Measurements from ENCODE around the gene SDK2. TPM values are rescaled to one million over a fixed set of nuclear protein-coding genes. Genes with fewer than 3 reads are reported as not detected.

Gene SDK2
- polyA plus RNA-seq, 2 donors = 0.29 to 0.55 TPM

DNA sequence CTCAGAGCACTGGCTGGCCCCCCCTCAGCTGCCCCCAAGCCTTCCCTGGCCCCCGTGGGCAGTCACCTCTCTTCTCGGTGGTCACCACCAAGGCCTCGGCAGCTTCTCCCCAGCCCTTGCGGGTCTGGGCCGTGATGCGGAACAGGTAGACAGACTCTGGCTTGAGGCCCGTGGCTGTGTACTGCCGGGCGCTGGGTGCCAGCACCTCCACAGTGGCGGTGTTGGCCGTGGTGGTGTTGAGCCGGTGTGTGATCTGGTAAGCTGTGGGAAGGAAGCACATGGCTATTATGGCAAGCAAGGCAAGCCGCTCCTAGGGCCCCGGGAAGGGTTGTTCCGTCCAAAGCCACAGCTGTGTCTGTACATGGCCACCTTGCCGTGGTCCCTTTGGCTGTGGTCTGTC is 254.0 kb downstream of the SDK2 start:
- H3K27me3 ChIP-seq (ENCODE audit: control insufficient read depth in 1 of 2, insufficient read depth in 2 of 2, low read length in 2 of 2) = no peaks in the 10 kb centered on the region
- H3K4me3 ChIP-seq (ENCODE audit: low read depth in 1 of 2, low read length in 2 of 2) = no peak overlapping the region
- H3K9me3 ChIP-seq (ENCODE audit: control insufficient read depth in 2 of 2, insufficient read depth in 1 of 2, low read depth in 1 of 2, low read length in 1 of 2) = no peaks in the 10 kb centered on the region
- no peaks in the 10 kb centered on the region for H3K36me3 ChIP-seq (ENCODE audit: control insufficient read depth in 2 of 2, insufficient read depth in 2 of 2, low read length in 1 of 2)
- H3K27ac ChIP-seq (ENCODE audit: low read depth in 2 of 2, low read length in 1 of 2) = no peak overlapping the region
- 96 to 98% methylated on average over 16 of the region's 16 CpGs for WGBS, 2 donors
- H3K4me1 ChIP-seq (ENCODE audit: control insufficient read depth in 2 of 2, insufficient read depth in 2 of 2, low read length in 1 of 2) = no peaks in the 10 kb centered on the region

DNA sequence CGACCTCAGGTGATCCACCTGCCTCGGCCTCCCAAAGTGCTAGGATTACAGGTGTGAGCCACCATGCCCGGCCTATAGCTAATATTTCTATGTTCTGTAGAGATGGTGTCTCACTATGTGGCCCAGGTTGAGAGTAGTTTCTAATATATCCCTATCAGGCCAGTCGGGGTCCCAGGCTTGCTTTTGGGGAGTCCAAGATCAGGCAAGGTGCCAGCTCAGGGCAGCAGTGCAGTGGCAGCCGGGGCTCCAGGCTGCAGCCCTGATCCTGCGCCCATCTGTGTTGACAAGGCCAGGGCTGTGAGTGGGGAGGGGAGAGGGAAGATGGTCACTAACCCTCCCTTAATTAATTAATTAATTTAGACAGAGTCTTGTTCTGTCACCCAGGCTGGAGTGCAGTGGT is 254.8 kb downstream of the SDK2 start:
- no peaks in the 10 kb centered on the region for H3K36me3 ChIP-seq (ENCODE audit: control insufficient read depth in 2 of 2, insufficient read depth in 2 of 2, low read length in 1 of 2)
- 91 to 96% methylated on average over 6 of the region's 6 CpGs for WGBS, 2 donors
- no peaks in the 10 kb centered on the region for H3K4me1 ChIP-seq (ENCODE audit: control insufficient read depth in 2 of 2, insufficient read depth in 2 of 2, low read length in 1 of 2)
- H3K4me3 ChIP-seq (ENCODE audit: low read depth in 1 of 2, low read length in 2 of 2) = no peak overlapping the region
- H3K9me3 ChIP-seq (ENCODE audit: control insufficient read depth in 2 of 2, insufficient read depth in 1 of 2, low read depth in 1 of 2, low read length in 1 of 2) = no peaks in the 10 kb centered on the region
- no peaks in the 10 kb centered on the region for H3K27me3 ChIP-seq (ENCODE audit: control insufficient read depth in 1 of 2, insufficient read depth in 2 of 2, low read length in 2 of 2)
- no peak overlapping the region for H3K27ac ChIP-seq (ENCODE audit: low read depth in 2 of 2, low read length in 1 of 2)

DNA sequence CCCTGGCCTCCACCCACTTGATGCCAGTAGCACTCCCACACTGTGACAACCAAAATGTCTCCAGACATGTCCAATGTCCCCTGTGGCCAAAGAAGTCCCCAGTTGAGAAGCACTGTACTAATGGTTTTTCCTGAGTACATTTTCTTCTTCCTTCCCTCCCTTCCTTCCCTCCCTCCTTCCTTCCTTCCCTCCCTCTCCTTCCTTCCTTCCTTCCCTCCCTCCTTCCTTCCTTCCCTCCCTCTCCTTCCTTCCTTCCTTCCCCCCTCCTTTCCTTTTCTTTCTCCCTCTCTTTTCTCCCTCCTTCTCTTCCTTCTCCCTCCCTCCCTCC is 255.7 kb downstream of the SDK2 start:
- Histone ChIP-seq H3K27me3 (ENCODE audit: control insufficient read depth in 1 of 2, insufficient read depth in 2 of 2, low read length in 2 of 2) (no peaks in the 10 kb centered on the region), H3K27ac (ENCODE audit: low read depth in 2 of 2, low read length in 1 of 2) (no peak overlapping the region), H3K4me1 (ENCODE audit: control insufficient read depth in 2 of 2, insufficient read depth in 2 of 2, low read length in 1 of 2) (no peaks in the 10 kb centered on the region), H3K36me3 (ENCODE audit: control insufficient read depth in 2 of 2, insufficient read depth in 2 of 2, low read length in 1 of 2) (no peaks in the 10 kb centered on the region), H3K4me3 (ENCODE audit: low read depth in 1 of 2, low read length in 2 of 2) (no peak overlapping the region), H3K9me3 (ENCODE audit: control insufficient read depth in 2 of 2, insufficient read depth in 1 of 2, low read depth in 1 of 2, low read length in 1 of 2) (no peaks in the 10 kb centered on the region)

DNA sequence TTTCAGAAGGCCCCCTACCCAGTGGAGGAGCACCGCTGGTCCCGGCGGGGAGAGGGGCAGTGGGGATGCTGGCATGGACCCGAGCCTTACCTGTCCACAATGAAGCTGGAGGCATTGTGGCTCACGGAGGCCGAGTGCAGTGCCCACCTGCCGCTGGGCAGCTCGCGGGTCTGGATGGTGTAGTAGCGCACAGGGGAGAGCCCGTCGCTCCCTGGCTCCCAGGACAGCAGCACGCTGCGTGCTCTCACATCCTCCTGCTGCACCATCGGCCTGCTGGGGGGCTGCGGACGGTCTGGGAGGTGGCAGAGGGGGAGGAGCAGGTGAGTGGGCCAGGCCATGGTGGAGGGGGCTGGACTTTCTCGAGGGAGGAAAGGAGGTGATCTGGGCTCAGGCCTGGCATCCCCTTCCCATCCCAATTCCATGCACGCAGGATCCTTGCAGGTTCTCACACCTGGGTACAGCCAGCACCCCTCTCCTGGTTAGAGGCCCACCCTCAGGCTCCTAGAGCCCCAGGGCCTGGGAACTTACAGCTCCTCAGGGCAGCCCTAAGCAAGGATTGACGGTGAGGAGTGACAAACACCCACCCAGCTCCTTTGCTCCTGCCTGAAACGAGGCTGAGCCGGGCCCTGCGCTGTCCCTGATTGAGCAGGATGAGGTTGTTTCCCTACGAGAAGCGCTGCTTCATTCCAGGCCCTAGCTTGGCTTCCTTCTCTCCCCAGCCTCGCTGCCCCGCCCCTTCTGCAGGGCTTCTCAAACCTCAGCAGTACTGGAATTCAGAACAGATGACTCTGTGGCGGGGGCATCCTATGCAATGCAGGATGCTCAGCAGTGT is 256.3 kb downstream of the SDK2 start:
- no peak overlapping the region for H3K4me3 ChIP-seq (ENCODE audit: low read depth in 1 of 2, low read length in 2 of 2)
- WGBS, 2 donors = 85 to 86% methylated on average over 25 to 28 of the region's 28 CpGs
- no peaks in the 10 kb centered on the region for H3K9me3 ChIP-seq (ENCODE audit: control insufficient read depth in 2 of 2, insufficient read depth in 1 of 2, low read depth in 1 of 2, low read length in 1 of 2)
- H3K36me3 ChIP-seq (ENCODE audit: control insufficient read depth in 2 of 2, insufficient read depth in 2 of 2, low read length in 1 of 2) = no peaks in the 10 kb centered on the region
- H3K27me3 ChIP-seq (ENCODE audit: control insufficient read depth in 1 of 2, insufficient read depth in 2 of 2, low read length in 2 of 2) = no peaks in the 10 kb centered on the region
- no peak overlapping the region for H3K27ac ChIP-seq (ENCODE audit: low read depth in 2 of 2, low read length in 1 of 2)
- H3K4me1 ChIP-seq (ENCODE audit: control insufficient read depth in 2 of 2, insufficient read depth in 2 of 2, low read length in 1 of 2) = no peaks in the 10 kb centered on the region

DNA sequence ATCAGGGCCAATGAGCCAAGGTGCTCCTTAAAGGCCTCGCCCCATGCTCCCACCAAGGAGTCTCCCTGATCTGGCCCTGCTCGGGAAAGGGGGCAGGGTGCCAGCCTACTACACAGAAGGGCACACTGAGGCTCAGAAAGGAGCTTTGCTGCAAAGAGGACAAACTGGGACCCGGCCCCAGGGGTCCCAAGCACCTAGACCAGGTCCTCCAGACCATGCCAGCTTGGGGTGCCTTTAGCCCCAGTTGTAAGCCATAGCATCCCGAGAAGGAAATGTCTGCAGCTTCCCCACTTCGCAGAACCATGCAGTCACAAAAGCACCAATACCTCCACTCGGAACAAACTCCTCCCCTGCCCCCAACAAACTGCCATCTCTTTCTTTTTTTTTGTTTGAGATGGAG is 257.7 kb downstream of the SDK2 start:
- Histone ChIP-seq H3K36me3 (ENCODE audit: control insufficient read depth in 2 of 2, insufficient read depth in 2 of 2, low read length in 1 of 2) (no peaks in the 10 kb centered on the region), H3K27me3 (ENCODE audit: control insufficient read depth in 1 of 2, insufficient read depth in 2 of 2, low read length in 2 of 2) (no peaks in the 10 kb centered on the region), H3K4me1 (ENCODE audit: control insufficient read depth in 2 of 2, insufficient read depth in 2 of 2, low read length in 1 of 2) (no peaks in the 10 kb centered on the region), H3K27ac (ENCODE audit: low read depth in 2 of 2, low read length in 1 of 2) (no peak overlapping the region), H3K9me3 (ENCODE audit: control insufficient read depth in 2 of 2, insufficient read depth in 1 of 2, low read depth in 1 of 2, low read length in 1 of 2) (no peaks in the 10 kb centered on the region), H3K4me3 (ENCODE audit: low read depth in 1 of 2, low read length in 2 of 2) (no peak overlapping the region)
- 89 to 90% methylated on average over 6 of the region's 6 CpGs for WGBS, 2 donors

DNA sequence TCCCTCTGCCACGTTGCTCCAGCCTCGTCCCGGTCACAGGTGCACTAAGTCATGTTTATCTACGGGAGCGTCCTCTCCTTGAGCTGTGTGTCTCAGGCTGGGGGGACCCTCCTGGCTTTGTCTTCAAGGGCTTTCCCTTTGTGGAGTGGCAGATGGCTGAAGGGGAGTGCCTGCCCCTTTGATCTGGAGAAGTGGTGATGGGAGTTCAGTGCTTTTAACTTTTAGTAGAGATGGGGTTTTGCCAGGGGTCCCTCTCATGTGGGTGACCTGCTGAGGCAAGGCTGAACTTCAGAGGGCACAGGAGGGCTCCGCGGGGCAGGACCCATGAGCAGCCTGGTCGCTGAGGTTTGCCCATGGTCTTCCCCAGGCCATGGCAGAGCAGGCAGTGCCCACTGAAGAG is 259.3 kb downstream of the SDK2 start:
- Histone ChIP-seq H3K36me3 (ENCODE audit: control insufficient read depth in 2 of 2, insufficient read depth in 2 of 2, low read length in 1 of 2) (no peaks in the 10 kb centered on the region), H3K4me1 (ENCODE audit: control insufficient read depth in 2 of 2, insufficient read depth in 2 of 2, low read length in 1 of 2) (no peaks in the 10 kb centered on the region), H3K27ac (ENCODE audit: low read depth in 2 of 2, low read length in 1 of 2) (no peak overlapping the region), H3K9me3 (ENCODE audit: control insufficient read depth in 2 of 2, insufficient read depth in 1 of 2, low read depth in 1 of 2, low read length in 1 of 2) (no peaks in the 10 kb centered on the region), H3K4me3 (ENCODE audit: low read depth in 1 of 2, low read length in 2 of 2) (no peak overlapping the region), H3K27me3 (ENCODE audit: control insufficient read depth in 1 of 2, insufficient read depth in 2 of 2, low read length in 2 of 2) (no peaks in the 10 kb centered on the region)
- WGBS, 2 donors = 84% methylated on average over 8 of the region's 8 CpGs

DNA sequence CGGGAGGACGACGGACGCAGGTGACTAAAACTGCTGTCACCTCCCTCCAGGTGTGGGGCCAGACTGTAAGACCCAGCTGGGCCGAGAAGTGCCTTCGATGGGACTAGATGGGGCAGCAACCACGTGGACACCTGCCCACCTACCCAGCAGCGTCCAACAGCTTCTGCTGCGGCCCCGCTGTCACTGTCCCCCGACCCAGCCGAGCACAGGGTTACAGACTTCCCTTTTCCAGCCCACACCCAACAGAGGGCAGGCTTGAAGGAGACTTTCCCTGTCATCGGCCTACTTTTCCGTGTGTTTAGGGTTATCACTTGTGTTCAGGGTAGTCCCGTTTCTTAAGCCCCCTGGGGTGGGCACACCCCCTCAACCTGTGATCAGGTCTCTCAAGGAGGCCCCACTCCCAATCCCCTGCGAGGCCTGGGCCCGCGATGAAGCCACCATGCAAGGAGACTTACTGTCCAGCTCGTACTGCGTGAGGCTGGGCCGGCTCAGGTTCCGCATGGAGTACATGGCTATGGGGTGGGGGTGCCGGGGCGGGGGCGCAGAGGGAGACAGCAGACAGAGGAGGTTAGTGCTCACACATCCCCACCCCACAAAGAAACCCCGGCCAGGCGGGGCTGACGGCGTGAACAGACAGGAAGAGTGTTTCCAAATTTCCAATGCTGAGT is 263.7 kb downstream of the SDK2 start:
- no peaks in the 10 kb centered on the region for H3K36me3 ChIP-seq (ENCODE audit: control insufficient read depth in 2 of 2, insufficient read depth in 2 of 2, low read length in 1 of 2)
- no peak overlapping the region for H3K27ac ChIP-seq (ENCODE audit: low read depth in 2 of 2, low read length in 1 of 2)
- H3K9me3 ChIP-seq (ENCODE audit: control insufficient read depth in 2 of 2, insufficient read depth in 1 of 2, low read depth in 1 of 2, low read length in 1 of 2) = no peaks in the 10 kb centered on the region
- no peak overlapping the region for H3K4me3 ChIP-seq (ENCODE audit: low read depth in 1 of 2, low read length in 2 of 2)
- WGBS, 2 donors = 79 to 81% methylated on average over 29 of the region's 29 CpGs
- H3K4me1 ChIP-seq (ENCODE audit: control insufficient read depth in 2 of 2, insufficient read depth in 2 of 2, low read length in 1 of 2) = no peaks in the 10 kb centered on the region
- H3K27me3 ChIP-seq (ENCODE audit: control insufficient read depth in 1 of 2, insufficient read depth in 2 of 2, low read length in 2 of 2) = no peaks in the 10 kb centered on the region

DNA sequence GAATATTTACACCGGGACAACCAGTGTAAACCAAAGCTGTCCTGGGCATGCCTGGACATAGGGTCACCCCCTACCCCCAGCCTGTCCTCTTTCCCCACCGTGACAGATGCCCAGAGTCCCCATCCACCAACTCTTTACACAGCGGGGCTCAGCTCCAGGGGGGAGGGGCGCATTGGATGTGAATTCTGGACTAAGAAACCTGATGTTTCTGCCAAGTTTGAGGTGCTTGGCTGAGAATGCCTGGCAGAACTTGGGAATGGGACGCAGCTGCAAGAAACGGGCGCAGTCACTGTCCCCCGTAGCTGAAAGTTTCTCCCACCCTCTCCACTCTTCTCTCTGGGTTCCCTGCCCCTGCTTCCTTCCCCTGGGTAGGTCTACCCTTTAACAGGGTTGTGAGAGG is 264.4 kb downstream of the SDK2 start:
- Histone ChIP-seq H3K27ac (ENCODE audit: low read depth in 2 of 2, low read length in 1 of 2) (no peak overlapping the region), H3K36me3 (ENCODE audit: control insufficient read depth in 2 of 2, insufficient read depth in 2 of 2, low read length in 1 of 2) (no peaks in the 10 kb centered on the region), H3K4me3 (ENCODE audit: low read depth in 1 of 2, low read length in 2 of 2) (no peak overlapping the region), H3K9me3 (ENCODE audit: control insufficient read depth in 2 of 2, insufficient read depth in 1 of 2, low read depth in 1 of 2, low read length in 1 of 2) (no peaks in the 10 kb centered on the region), H3K27me3 (ENCODE audit: control insufficient read depth in 1 of 2, insufficient read depth in 2 of 2, low read length in 2 of 2) (no peaks in the 10 kb centered on the region), H3K4me1 (ENCODE audit: control insufficient read depth in 2 of 2, insufficient read depth in 2 of 2, low read length in 1 of 2) (no peaks in the 10 kb centered on the region)
- 49 to 75% methylated on average over 8 of the region's 8 CpGs for WGBS, 2 donors

DNA sequence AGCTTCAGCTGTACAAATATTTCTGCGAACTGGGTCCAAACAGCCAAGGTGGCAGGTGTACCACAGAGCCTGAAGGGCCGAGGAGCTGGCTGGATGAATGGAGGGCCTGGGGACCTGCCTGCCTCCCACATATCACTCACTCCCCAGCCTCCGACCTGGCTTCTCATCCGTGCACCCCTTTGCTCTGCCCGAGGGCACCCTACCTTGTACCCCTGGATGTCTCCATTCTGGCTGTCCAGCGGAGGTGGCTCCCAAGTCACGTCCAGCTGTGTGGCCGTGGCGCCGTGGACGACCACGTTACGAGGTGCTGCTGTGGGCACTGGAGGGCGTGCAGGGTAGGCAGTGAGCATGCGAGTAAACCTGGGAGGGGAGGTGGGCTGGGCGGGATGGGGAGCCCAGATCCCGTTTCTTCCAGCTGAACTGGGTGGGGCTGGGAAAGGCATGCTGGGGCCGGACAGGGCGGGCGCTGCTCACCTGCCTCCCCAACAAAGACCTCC is 265.2 kb downstream of the SDK2 start:
- no peak overlapping the region for H3K27ac ChIP-seq (ENCODE audit: low read depth in 2 of 2, low read length in 1 of 2)
- WGBS, 2 donors = 76 to 84% methylated on average over 20 of the region's 20 CpGs
- H3K36me3 ChIP-seq (ENCODE audit: control insufficient read depth in 2 of 2, insufficient read depth in 2 of 2, low read length in 1 of 2) = no peaks in the 10 kb centered on the region
- no peaks in the 10 kb centered on the region for H3K9me3 ChIP-seq (ENCODE audit: control insufficient read depth in 2 of 2, insufficient read depth in 1 of 2, low read depth in 1 of 2, low read length in 1 of 2)
- no peaks in the 10 kb centered on the region for H3K4me1 ChIP-seq (ENCODE audit: control insufficient read depth in 2 of 2, insufficient read depth in 2 of 2, low read length in 1 of 2)
- H3K27me3 ChIP-seq (ENCODE audit: control insufficient read depth in 1 of 2, insufficient read depth in 2 of 2, low read length in 2 of 2) = no peaks in the 10 kb centered on the region
- H3K4me3 ChIP-seq (ENCODE audit: low read depth in 1 of 2, low read length in 2 of 2) = no peak overlapping the region

DNA sequence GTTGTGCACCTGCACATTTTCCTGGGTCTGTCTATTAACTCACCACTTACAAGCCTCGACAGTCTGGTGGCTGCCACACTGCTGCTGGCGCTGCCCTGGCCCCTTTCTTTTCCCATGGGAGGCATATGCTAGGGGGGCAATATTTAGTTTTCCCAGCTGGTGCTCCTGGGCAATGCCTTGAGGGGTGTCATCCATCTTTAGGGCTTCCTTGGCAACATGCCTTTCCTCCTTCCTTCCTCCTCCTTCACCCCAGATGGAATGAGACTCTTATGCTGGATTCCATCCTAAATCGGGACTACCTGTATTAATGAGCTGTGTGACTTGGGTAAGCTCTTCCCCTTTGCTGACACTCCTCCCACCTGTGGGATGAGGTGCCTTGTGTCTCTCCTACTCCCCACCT is 267.6 kb downstream of the SDK2 start:
- no peaks in the 10 kb centered on the region for H3K36me3 ChIP-seq (ENCODE audit: control insufficient read depth in 2 of 2, insufficient read depth in 2 of 2, low read length in 1 of 2)
- H3K27me3 ChIP-seq (ENCODE audit: control insufficient read depth in 1 of 2, insufficient read depth in 2 of 2, low read length in 2 of 2) = no peaks in the 10 kb centered on the region
- no peak overlapping the region for H3K4me3 ChIP-seq (ENCODE audit: low read depth in 1 of 2, low read length in 2 of 2)
- no peak overlapping the region for H3K27ac ChIP-seq (ENCODE audit: low read depth in 2 of 2, low read length in 1 of 2)
- 91 to 94% methylated on average over 3 of the region's 3 CpGs for WGBS, 2 donors
- H3K9me3 ChIP-seq (ENCODE audit: control insufficient read depth in 2 of 2, insufficient read depth in 1 of 2, low read depth in 1 of 2, low read length in 1 of 2) = no peaks in the 10 kb centered on the region
- no peaks in the 10 kb centered on the region for H3K4me1 ChIP-seq (ENCODE audit: control insufficient read depth in 2 of 2, insufficient read depth in 2 of 2, low read length in 1 of 2)
